GM18909 (cell line): Measurements from ENCODE around the gene NBEA.
A peak's percentile ranks its signal among the peaks of the same experiment; 100 is the strongest.
"Not testable (repeated sequence)": the region's sequence is repeated elsewhere in the genome, so short reads cannot be mapped to it uniquely, and the experiment has no call there.

Experiments
- ATAC-seq: cut with Tn5 transposase; IDR thresholded peaks from one replicate; pipeline ENCODE4 v1.9.1; 2021; ENCODE audit warnings: mild to moderate bottlenecking; ENCODE audit not compliant: unreplicated experiment, poor library complexity

The NBEA gene, protein sequence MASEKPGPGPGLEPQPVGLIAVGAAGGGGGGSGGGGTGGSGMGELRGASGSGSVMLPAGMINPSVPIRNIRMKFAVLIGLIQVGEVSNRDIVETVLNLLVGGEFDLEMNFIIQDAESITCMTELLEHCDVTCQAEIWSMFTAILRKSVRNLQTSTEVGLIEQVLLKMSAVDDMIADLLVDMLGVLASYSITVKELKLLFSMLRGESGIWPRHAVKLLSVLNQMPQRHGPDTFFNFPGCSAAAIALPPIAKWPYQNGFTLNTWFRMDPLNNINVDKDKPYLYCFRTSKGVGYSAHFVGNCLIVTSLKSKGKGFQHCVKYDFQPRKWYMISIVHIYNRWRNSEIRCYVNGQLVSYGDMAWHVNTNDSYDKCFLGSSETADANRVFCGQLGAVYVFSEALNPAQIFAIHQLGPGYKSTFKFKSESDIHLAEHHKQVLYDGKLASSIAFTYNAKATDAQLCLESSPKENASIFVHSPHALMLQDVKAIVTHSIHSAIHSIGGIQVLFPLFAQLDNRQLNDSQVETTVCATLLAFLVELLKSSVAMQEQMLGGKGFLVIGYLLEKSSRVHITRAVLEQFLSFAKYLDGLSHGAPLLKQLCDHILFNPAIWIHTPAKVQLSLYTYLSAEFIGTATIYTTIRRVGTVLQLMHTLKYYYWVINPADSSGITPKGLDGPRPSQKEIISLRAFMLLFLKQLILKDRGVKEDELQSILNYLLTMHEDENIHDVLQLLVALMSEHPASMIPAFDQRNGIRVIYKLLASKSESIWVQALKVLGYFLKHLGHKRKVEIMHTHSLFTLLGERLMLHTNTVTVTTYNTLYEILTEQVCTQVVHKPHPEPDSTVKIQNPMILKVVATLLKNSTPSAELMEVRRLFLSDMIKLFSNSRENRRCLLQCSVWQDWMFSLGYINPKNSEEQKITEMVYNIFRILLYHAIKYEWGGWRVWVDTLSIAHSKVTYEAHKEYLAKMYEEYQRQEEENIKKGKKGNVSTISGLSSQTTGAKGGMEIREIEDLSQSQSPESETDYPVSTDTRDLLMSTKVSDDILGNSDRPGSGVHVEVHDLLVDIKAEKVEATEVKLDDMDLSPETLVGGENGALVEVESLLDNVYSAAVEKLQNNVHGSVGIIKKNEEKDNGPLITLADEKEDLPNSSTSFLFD (N-terminal part only)

DNA sequence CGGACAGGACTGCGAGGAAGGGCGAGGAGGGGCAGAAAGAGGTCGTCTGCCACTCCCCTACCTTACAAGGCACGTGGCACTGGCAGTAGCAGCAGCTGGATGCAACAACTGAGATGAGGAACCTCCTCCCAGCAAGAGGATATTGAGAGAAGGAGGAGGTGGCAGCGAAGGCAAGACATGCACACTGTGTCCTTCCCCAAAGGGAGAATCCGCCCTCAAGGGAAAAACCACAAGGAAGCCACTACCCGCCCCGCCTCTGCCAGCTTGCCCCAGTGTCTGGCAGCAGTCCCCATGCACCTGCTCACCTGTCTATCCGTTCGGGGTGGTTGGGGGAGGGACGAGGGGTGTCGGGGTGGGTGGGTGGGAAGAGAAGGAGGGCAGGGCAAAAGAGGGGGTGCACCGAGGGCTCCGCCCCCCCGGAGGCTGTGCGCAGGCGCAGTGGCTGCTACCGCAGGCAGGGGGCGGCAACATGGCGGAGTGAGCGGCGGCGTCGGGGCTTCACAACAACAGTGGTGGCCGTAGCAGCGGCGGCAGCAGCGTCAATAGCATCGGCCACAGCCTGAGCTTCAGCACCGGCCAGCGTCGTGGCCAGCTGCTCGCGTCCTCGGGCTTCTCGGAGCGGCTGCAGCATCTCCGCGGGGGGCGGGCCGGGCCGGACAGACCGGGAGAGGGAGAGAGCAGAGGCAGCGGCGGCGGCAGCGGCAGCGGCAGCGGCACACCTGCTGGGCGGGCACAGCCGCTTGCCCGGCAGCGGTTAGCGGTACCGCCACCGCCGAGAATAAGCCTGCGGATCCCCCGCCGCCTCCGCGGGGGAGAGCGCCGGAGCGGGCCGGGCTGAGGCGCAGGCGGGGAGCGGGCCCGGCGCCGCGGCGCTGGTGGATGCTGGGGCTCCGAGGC is at the start of gene NBEA:
Gene NBEA, plus strand, starts transcription at position 436 of the 897 bp plus-strand sequence. CDS start 551 bp downstream, outside the sequence.
- ATAC-seq = peak; percentile 74

DNA sequence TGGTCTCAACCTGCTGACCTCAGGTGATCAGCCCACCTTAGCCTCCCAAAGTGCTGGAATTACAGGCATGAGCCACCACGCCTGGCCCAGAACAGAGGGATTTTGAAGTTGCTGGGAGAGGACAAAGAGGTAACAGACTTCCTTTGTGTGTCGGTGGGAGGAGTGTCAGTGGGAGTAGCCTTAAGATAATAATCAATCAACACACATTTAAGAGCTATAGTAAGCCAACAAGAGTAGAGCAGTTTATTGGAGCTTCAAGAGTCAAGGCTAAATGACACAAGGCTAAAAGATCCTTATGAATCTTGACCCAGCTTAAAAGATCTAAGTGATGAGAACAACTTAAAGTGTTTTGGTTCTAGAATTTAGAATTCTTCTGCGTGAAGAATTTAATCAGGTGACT is 47.3 kb upstream of the NBEA start:
- ATAC-seq = no peak

DNA sequence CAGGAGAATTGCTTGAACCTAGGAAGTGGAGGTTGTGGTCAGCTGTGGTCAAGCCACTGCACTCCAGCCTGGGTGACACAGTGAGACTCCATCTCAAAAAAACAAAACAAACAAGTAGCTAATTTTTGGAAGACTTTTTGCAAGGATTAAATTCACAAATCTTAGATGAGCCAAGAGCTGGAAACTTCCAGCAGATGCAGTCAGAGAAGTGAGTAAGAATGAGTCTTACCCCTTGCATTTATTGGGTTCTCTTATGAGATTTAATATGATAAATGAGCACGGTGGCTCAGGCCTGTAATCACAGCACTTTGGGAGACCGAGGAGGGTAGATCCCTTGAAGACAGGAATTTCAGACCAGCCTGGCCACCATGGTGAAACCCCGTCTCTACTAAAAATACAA is 44.9 kb upstream of the NBEA start:
- no peak for ATAC-seq

DNA sequence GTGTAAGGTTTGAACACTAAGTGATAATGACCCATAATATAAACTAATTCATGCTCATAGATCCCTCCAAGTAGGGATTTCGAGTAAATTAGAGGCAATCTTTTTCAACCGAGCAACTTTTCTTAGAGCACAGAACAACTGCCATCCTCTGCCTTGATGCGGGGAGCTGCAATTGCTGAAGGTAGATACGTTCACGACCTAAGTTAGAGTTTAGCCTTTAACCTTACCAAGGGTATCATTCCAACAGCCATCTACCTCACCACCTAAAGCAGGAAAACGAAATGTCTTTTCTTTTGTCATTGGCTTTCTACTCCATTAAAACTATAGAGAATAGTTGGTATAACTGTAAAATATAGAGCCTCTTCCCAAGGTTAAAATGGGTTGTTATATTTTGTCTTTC is 42.2 kb upstream of the NBEA start:
- ATAC-seq = no peak

DNA sequence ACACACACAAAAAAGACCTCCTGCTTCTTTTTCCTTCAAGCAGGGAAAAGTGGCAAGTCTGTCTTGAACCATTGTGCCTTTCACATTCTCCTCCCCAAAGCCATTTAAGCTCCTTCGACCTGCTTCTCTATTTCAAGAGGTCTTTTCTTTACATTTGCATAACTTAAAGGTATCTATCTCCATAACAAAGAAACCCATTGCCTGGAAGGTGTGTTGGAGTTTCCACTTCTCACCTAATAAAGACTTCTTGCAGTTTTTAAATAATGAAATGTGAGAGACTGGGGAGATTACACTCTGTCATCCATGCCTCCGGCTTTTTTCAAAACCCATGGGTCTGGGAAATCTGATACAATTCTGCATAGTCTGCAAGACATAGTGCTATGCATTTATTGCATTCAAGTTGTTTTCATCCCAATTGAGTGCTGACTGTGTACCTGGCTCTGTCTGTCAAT is 41.8 kb upstream of the NBEA start:
- ATAC-seq = no peak

DNA sequence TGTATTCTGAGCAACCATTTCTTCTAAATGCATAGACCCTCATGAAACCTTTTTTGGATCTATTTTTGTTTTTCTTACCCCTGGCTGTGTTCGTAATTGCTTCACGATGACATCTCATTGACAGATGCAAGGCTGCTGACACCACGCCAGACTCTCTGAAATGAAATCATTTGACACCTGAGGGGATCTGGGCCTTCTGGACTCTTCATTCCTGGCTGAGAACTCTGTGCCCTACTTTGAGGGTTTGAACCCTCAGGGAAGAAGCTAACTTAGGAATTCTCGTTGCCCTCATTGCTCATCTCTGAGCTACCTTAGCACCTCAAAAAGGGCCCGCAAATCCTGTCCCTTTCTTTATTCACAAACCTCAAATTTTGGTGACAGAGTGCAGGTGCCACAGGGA is 40.5 kb upstream of the NBEA start:
- ATAC-seq = no peak

DNA sequence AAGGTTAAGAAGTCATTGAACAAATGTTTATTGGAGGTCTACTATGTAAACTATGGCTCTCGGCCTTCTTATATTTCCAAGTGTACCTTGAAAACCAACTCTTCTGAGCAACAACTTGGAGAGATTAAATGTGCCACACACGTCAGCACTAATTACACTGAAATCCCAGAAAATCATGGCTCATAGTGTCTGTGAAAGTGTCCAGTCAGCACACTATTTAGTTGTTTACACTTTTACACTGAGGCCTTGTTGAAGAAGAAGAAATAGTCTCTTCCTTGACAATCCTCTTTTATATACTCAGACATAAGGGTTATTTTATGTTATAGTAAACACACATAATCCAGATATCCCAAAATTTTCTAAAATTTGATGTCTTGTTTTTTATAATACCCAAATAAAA is 30.9 kb upstream of the NBEA start:
- ATAC-seq = no peak

DNA sequence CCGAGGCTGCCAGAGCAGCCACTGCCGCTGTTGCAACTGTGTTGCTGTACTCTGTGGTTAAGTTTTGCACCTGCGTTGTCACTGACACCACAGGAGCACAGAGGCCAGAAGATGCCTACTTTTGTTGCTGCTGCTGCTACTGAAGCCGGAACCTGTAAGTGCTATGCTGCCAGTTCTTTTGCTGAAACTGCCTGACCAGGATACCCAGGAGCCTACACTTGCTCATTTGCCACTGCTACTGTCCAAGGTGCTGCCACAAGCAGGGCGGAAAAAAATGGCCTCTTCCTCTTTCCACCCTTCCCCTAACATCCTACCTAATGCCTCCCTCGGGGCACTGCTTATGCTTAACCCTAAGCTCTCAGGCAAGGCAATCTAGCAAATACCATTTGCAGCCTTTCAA is 29.0 kb upstream of the NBEA start:
- no peak for ATAC-seq

DNA sequence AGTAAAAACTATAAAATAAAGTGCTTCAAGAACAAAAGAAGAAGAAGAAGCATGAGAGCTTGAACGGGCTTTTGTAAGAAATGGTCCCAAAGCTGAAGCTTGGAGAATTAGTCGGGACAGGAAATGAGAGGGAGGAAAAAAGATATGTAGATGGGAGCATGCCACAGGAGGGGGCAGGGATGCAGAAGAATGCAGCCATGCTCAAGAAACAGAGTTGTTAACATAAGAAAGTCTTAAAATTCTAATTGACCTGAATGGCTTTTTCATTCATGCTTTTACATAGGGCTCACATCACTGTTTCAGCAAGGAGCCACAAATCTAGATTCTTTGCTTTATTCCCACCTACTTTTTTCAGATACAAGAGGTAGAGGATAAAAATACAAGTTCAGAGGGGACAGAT is 27.7 kb upstream of the NBEA start:
- ATAC-seq = no peak

DNA sequence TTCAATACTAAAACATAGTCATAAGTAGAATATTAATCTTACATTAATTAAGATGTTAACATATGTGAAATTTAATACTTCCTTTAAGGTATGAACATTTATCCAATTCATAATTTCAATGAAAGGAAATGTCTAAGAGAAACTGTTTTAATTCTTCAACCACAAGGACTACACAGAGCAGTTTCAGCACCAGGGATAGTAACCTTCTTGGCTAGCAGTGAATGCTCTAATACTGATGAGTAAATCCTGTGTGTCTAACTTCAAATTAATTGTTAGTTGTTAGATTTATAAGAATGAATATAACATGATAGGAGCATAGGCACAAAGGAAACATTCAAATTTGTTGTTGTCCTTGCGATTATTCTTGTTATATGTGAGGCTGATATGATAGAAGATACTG is 15.6 kb upstream of the NBEA start:
- ATAC-seq = no peak

DNA sequence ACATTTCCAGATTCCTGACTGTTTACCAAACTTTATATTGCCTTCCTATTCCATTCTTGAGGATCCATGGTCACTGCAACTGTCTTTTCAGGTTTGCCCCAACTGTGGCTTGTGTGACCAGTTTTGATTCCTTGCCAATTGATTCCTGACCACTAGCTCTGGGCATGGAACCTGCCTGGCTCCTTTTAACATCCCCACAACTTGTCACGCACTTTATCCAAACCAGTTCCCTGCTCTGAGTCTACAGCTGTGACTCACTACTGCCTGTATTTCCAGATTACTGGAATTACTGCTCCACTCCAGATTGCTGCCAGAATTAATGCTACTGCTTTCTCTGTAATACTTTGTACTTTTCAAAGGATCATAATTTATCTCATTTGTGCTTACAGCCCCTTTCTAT is 13.4 kb upstream of the NBEA start:
- ATAC-seq = not testable (repeated sequence)

DNA sequence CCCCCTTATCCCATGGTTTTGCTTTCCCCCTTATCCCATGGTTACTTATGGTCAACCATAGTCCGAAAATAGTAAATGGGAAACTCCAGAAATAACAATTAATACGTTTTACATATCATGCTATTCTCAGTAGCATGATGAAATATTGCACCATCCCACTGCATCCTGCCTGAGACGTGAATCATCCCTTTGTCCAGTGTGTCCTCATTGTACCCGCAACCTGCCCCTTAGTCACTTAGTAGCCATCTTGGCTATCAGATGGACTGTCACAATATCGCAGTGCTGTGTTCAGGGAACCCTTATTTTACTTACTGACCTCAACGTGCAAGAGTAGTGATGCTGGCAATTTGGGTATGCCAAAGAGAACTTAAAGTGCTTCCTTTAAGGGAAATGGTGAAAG is 10.5 kb upstream of the NBEA start:
- no peak for ATAC-seq

DNA sequence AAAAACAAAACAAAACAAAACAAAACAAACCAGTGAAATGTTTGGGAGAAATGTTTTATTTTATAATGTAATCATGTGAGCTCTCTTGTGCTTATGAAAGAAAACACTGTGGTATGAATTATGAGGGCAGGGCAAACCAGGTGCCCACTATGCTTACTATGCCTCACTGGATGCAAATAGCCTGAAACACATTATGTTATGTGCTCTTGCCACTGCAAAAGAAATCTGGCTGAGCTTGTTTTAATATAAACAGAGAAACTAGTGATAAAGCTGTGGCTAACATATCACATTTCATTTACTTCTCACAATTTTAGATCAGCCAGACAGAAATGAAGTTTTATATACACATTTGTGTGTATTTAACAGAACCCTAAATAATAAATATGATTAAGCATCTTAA is 8.7 kb upstream of the NBEA start:
- no peak for ATAC-seq

DNA sequence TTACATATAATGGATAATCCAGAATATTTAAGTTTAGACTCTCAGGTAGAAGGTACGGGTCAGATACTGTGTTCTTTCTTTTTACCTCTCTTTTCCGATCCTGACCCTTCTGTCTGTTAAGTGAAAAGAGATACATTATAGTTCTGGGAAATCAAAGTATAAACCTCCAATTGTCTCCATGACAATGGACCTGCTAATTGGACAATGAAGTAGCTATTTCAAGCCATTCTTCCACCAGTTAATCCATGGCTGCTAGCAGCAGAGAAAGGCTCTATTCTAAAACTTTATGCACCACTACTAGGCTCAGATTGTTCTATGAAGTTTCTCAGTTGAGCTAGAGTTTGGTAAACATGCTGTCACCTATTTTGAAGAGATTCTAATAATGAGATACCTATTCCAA is 8.3 kb upstream of the NBEA start:
- no peak for ATAC-seq

DNA sequence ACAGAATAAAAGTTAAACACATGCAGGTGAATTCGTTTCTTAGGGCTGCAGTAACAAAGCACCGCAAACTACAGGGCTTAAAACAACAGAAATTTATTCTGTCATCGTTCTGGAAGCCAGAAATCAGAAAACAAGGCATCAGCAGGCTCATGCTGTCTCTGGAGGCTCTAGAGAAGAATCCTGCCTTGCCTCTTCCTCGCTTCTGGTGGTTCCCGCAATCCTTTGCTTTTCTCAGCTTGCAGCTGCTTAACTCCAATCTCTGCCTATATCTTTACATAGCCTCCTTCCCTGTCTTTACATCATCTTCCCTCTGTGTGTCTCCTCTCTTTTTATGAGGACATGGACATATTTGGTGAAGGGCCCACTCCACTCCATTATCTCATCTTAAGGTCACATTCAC is 6.2 kb upstream of the NBEA start:
- no peak for ATAC-seq

DNA sequence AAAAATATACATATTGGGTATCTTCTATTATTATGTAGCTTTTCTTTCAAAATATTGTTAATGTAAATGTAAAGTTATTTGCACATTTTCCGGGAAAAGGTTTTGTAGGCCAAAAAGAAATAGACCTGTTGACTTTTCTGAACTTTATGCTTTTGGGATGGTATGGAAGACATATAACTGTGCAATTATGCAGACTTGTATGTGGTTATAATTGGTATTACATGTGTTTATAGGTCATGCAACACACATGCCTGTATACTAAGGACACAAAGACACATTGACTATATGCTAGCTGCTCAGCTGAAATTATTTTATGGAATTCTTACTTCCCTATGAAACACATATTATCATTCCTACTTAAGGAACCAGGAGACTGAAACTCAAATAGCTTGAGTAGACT is 2.3 kb upstream of the NBEA start:
- no peak for ATAC-seq

DNA sequence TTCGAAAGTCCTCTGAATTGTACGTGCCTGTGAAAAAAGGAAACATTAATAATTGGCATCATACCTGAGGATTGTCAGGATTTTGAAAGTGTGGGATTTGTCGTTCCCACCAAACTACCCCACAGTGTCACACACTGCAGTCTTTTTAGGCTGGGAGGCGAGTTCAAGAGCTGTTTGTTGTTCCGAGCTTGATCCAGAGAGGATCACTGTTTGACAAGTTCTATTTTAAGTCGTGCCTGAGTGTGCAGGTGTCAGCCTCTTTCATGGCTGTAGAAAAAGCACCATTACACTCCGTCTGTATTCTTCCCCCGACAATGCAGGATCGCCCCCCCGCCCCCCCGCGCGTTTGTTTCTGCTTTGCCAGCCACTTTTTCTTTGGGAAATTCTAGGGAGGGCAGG is 635 bp upstream of the NBEA start:
- no peak for ATAC-seq

DNA sequence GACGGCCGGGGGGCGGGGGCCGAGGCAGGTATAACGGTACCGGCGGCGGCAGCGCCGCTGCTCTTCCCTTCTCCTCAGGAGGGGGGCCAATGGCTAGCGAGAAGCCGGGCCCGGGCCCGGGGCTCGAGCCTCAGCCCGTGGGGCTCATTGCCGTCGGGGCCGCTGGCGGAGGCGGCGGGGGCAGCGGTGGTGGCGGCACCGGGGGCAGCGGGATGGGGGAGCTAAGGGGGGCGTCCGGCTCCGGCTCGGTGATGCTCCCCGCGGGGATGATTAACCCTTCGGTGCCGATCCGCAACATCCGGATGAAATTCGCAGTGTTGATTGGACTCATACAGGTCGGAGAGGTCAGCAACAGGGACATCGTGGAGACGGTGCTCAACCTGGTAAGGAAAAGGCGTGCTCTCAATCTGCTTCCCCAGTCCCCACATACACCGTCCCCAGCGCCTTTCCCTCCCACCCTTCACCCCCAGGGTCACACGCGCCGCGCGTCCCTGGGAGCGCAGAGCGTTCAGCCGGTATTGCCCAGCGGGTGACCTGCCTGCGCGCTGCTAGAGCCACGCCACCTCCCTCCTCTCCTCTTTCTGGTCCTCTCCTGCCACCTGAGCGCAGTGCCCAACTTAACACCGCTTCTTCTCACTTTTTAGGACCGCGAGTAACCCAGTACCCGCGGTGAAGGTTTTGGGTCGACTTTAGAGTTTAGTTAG is 814 bp downstream of the NBEA start:
- peak; percentile 10 for ATAC-seq
